HFF-Myc (cell line): Measurements from ENCODE around the gene CGREF1.

Source experiments
- DNase-seq: peaks from one replicate; pipeline ENCODE4 v3.0.0-alpha.2; 2011; ENCODE audit warnings: low read depth; ENCODE audit errors: extremely low read depth
- H3K4me3 ChIP-seq: replicated peaks from 2 replicates; pipeline ENCODE4 v1.5.1; 2011; ENCODE audit warnings: low read depth, mild to moderate bottlenecking, control low read depth, low read length
- TF ChIP-seq, protein P1 (sequence below): IDR thresholded peaks from 2 replicates; pipeline ENCODE4 v1.5.1; 2012; ENCODE audit warnings: mild to moderate bottlenecking, low read depth, low read length, control low read depth; ENCODE audit errors: missing control alignments

The CGREF1 gene

GRCh38 chr2:27138111-27138510 lies 19.2 kb upstream of the CGREF1 start:
- DNase-seq, result no peak
- H3K4me3 ChIP-seq, result no peak overlapping the region
- TF ChIP-seq, protein P1, sequence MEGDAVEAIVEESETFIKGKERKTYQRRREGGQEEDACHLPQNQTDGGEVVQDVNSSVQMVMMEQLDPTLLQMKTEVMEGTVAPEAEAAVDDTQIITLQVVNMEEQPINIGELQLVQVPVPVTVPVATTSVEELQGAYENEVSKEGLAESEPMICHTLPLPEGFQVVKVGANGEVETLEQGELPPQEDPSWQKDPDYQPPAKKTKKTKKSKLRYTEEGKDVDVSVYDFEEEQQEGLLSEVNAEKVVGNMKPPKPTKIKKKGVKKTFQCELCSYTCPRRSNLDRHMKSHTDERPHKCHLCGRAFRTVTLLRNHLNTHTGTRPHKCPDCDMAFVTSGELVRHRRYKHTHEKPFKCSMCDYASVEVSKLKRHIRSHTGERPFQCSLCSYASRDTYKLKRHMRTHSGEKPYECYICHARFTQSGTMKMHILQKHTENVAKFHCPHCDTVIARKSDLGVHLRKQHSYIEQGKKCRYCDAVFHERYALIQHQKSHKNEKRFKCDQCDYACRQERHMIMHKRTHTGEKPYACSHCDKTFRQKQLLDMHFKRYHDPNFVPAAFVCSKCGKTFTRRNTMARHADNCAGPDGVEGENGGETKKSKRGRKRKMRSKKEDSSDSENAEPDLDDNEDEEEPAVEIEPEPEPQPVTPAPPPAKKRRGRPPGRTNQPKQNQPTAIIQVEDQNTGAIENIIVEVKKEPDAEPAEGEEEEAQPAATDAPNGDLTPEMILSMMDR, result no peak

GRCh38 chr2:27137322-27137935 lies 18.5 kb upstream of the CGREF1 start:
- DNase-seq, result no peak
- TF ChIP-seq, protein P1, result no peak
- H3K4me3 ChIP-seq, result no peak overlapping the region

GRCh38 chr2:27136751-27137150 lies 17.8 kb upstream of the CGREF1 start:
- TF ChIP-seq, protein P1, result no peak
- DNase-seq, result no peak
- no peak overlapping the region for H3K4me3 ChIP-seq

DNA sequence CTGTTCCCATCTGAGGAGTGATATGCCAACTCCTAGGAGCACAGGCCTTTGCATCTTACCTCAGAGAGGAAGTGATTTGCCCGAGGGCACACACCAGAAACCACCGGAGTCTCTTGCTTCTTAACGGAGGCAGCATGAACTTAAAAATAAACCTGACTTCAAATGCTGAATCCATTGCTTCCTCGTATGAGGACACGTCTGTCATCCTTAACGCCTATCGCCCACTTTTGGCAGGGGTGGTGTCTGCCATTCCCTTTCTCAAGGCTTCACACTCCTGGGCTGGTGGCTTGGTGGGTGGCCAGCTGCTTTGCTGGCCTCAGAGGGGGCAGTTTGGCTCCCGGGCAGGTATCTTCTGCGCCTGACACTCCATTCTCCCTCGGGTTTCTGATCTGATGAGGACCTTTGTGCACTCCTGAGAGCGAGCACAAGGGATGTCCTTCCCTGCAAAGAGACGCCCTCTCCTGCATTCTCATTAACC lies 16.6 kb upstream of the CGREF1 start:
- TF ChIP-seq, protein P1, result no peak
- no peak overlapping the region for H3K4me3 ChIP-seq
- no peak for DNase-seq

DNA sequence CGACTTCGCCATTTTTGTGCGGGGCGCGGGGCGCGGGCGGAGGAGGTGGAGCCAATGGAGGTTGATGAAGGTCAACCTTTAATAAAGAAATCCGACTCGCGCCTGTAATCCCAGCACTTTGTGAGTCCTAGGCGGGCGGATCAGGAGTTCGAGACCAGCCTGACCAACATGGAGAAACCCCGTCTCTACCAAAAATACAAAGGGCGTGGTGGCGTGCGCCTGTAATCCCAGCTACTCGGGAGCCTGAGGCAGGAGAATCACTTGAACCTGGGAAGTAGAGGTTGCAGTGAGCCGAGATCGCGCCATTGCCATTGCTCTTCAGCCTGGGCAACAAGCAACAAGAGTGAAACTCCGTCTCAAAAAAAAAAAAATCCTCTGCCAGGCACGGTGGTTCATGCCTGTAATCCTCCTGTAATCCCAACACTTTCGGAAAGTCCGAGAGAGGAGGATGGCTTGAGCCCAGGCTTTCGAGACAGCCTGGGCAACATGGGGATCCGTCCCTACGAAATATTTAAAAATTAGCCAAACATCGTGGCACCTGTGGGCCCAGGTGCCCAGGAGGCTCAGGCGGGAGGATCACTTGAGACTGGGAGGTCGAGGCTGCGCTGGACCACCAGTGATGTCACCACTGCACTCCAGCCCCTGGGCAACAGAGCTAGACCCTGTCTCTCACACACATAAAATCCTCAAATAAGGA lies 16.0 kb upstream of the CGREF1 start:
- TF ChIP-seq, protein P1, result no peak
- no peak for DNase-seq
- peak overlapping the region; percentile 94 for H3K4me3 ChIP-seq

GRCh38 chr2:27133905-27134780 lies 15.2 kb upstream of the CGREF1 start, which contains the start of gene PREB:
Gene PREB, minus strand, starts transcription at chr2:27134636. Its CDS starts 215 bp downstream, at chr2:27134421.
- H3K4me3 ChIP-seq, result peak within 1 kb of the TSS; percentile 94
- TF ChIP-seq, protein P1, result peak; percentile 30
- peak; percentile 79 for DNase-seq
